Activated naive CD4-positive, alpha-beta T cell treated with anti-CD3 and anti-CD28 coated beads for 36 hours (primary cell): ENCODE data around the gene COQ5. TPM values are rescaled to one million over a fixed set of nuclear protein-coding genes. Genes with fewer than 3 reads are reported as not detected.

Source experiments
- CTCF ChIA-PET: fragments of 350-600 bp; sonication (Branson Sonifier 250); formaldehyde crosslinking; loops from one replicate; lab custom pipeline; 2021; ENCODE audit warnings: antibody characterized with exemption; lab: Charles Lee
- DNase-seq: peaks from one replicate; pipeline ENCODE4 v3.0.0-alpha.2; 2020
- H3K27ac Mint-ChIP-seq: one replicate; pipeline ENCODE4 v1.8.0; 2021; ENCODE audit warnings: mild to moderate bottlenecking, mixed read lengths
- H3K27me3 Mint-ChIP-seq: one replicate; pipeline ENCODE4 v1.8.0; 2021; ENCODE audit warnings: low read depth, mixed read lengths
- H3K36me3 Mint-ChIP-seq: one replicate; pipeline ENCODE4 v1.8.0; 2021; ENCODE audit warnings: low read depth, mixed read lengths
- H3K4me1 Mint-ChIP-seq: one replicate; pipeline ENCODE4 v1.8.0; 2021; ENCODE audit warnings: low read depth, mixed read lengths
- H3K4me3 Mint-ChIP-seq: one replicate; pipeline ENCODE4 v1.8.0; 2021; ENCODE audit warnings: mild to moderate bottlenecking, moderate library complexity, mixed read lengths
- H3K9me3 Mint-ChIP-seq: one replicate; pipeline ENCODE4 v1.8.0; 2021; ENCODE audit warnings: mixed read lengths
- intact Hi-C: fragments of 100-400 bp; cut with micrococcal nuclease; formaldehyde crosslinking; loops from one replicate; pipeline ENCODE4 v1.15.1; 2023
- total RNA-seq, 2 experiments: library from RNA; stranded (reverse); gene quantifications; one replicate each; pipeline ENCODE4 v1.2.3, GENCODE V29; 2021

The COQ5 gene, protein sequence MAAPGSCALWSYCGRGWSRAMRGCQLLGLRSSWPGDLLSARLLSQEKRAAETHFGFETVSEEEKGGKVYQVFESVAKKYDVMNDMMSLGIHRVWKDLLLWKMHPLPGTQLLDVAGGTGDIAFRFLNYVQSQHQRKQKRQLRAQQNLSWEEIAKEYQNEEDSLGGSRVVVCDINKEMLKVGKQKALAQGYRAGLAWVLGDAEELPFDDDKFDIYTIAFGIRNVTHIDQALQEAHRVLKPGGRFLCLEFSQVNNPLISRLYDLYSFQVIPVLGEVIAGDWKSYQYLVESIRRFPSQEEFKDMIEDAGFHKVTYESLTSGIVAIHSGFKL
- total RNA-seq: 10 to 100 TPM; 29.5 TPM

DNA sequence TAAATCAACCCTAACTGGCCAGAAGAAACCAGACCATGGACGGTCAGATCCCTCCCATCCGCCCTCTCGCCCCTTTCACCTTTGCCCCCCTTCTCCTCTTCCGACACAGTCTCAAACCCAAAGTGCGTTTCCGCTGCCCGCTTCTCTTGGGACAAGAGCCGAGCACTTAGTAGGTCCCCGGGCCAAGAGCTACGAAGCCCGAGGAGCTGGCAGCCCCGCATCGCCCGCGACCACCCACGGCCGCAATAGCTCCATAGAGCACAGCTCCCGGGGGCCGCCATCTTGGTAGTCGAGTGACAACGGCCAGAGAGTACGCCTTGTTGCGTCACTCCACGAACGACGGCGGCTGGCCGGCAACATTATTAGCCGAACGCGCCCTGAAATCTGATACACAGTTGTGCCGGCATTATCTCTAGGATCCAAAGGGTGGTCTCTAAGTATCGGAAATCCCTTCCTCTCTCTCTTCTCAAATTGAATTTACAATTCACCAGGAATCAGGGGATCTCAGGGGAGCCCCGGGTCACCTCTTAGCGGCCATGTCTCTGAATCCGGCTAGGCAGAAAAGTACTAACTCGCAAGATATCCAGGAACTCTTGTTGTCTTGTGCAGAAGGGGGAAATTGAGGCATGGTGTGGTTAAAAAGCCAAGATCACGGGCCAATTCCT is at the start of gene COQ5:
Gene COQ5, minus strand, starts transcription at position 298 of the 665 bp plus-strand sequence. Its CDS starts 17 bp downstream, at position 281.
- CTCF ChIA-PET: interaction anchor here (0.6 to 1.3 kb wide), 6 partner anchors 9 to 505 kb away, joined by 3 to 5 read pairs (median 3); no protein-coding TSS in a partner anchor
- H3K27me3 Mint-ChIP-seq: no peaks in the 10 kb centered on the region
- intact Hi-C loops: no loop called here
- peak within 1 kb of the TSS; percentile 99 for H3K27ac Mint-ChIP-seq
- H3K4me1 Mint-ChIP-seq: peaks cover 22% of the 10 kb centered on the region
- peaks cover 2% of the 10 kb centered on the region for H3K36me3 Mint-ChIP-seq
- no peaks in the 10 kb centered on the region for H3K9me3 Mint-ChIP-seq
- peak; percentile 93 for DNase-seq
- H3K4me3 Mint-ChIP-seq: peak within 1 kb of the TSS; percentile 100

DNA sequence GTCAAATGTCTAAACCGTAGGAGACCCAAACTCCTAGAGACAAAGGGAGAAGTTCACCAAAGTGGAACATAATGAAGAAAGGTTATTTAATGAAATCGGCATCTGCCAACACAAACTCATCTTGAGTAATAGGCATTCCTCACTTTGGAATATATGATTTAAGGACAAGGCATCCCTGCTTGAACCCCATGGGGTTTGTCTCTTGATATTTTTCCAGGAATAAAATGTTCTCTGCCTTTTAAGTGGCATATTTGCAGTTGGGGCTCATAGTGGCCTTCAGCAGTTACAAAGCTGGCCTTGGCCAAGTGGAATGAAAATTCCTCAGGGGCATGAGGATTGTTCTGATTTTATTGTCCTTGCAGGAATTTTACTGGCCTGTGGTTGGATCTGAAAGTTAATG is 45.1 kb upstream of the COQ5 start:
- Mint-ChIP-seq H3K36me3 (peaks cover 38% of the 10 kb centered on the region), H3K27me3 (no peaks in the 10 kb centered on the region), H3K4me3 (no peak overlapping the region), H3K4me1 (peaks cover under 1% of the 10 kb centered on the region), H3K9me3 (no peaks in the 10 kb centered on the region), H3K27ac (no peak overlapping the region)
- CTCF ChIA-PET: interaction anchor here (0.6 kb wide), 1 partner anchor 366 kb away, joined by 3 read pairs; no protein-coding TSS in a partner anchor
- intact Hi-C loops: no loop called here
- DNase-seq: no peak

DNA sequence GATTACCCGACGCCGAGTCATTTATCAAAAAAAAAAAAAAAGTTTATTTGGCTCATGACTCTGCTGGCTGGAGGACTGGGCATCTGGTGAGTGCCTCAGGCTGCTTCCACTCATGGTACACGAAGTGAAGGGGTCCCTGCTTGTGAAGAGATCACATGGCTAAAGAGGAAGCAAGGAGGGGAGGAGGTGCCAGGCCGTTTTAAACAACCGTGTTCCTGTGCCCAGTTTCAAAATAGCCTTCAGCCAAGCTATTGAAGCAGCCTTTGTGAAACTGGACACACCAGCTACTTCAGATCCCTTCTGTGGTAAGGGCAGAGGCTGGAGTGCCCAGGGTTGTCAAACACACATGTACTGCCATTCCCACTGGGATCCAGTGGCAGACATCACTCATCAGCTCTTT is 44.6 kb upstream of the COQ5 start:
- Mint-ChIP-seq H3K36me3 (peaks cover 37% of the 10 kb centered on the region), H3K4me3 (no peak overlapping the region)
- intact Hi-C loops: no loop called here

DNA sequence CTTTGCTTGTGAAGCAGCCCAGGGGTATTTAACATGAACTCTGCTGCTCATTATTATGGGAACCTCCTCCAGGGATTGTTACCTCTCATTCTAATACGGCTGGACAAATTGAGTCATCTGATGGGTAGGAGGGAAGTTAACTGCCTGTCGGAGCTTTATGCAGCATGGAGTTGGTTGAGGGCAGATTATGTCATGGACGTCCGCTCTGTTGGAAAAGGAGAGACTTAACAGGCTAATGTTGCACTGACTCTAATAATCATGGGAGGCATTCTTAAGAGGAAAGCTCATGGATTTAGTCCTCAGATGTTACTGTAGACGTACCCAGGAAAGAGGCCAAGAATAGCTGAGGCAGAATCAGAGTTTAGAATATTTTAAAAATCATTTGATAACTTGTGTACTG is 42.3 kb upstream of the COQ5 start:
- H3K9me3 Mint-ChIP-seq: no peaks in the 10 kb centered on the region
- H3K4me3 Mint-ChIP-seq: no peak overlapping the region
- no peaks in the 10 kb centered on the region for H3K27me3 Mint-ChIP-seq
- H3K36me3 Mint-ChIP-seq: peaks cover 33% of the 10 kb centered on the region
- no peaks in the 10 kb centered on the region for H3K4me1 Mint-ChIP-seq
- H3K27ac Mint-ChIP-seq: no peak overlapping the region
- CTCF ChIA-PET: interaction anchor here (1.0 to 2.5 kb wide), 2 partner anchors 10 to 75 kb away, joined by 3 to 8 read pairs; partner anchors contain the start of gene POP5
- no peak for DNase-seq
- intact Hi-C loops: no loop called here

More for the DNA sequence above, 44.6 kb upstream of the COQ5 start:
- no peak overlapping the region for H3K27ac Mint-ChIP-seq
- CTCF ChIA-PET: interaction anchor here (0.6 kb wide), 1 partner anchor 367 kb away, joined by 3 read pairs; no protein-coding TSS in a partner anchor
- H3K4me1 Mint-ChIP-seq: no peaks in the 10 kb centered on the region
- no peak for DNase-seq
- H3K27me3 Mint-ChIP-seq: no peaks in the 10 kb centered on the region
- H3K9me3 Mint-ChIP-seq: no peaks in the 10 kb centered on the region

DNA sequence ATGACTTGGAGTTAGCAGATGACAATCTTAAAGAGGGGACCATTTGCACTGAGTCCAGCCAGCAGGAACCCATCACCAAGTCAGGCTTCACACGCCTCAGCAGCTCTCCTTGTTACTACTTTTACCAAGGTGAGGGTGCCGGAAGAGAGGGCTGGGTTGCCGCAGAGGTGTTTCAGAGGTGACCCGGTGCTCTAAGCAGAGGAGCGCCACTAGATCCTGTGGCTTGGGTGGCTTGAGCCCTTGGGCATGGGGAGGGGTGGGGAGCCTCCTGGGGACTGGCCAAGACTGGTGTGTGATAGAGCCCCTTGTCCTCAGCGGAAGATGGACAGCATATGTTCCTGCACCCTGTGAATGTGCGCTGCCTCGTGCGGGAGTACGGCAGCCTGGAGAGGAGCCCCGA is 34.5 kb upstream of the COQ5 start:
- no peaks in the 10 kb centered on the region for H3K27me3 Mint-ChIP-seq
- intact Hi-C loops: no loop called here
- no peak overlapping the region for H3K4me3 Mint-ChIP-seq
- no peak for DNase-seq
- H3K4me1 Mint-ChIP-seq: no peaks in the 10 kb centered on the region
- CTCF ChIA-PET: no interaction called here
- H3K36me3 Mint-ChIP-seq: peaks cover 43% of the 10 kb centered on the region
- no peaks in the 10 kb centered on the region for H3K9me3 Mint-ChIP-seq
- H3K27ac Mint-ChIP-seq: no peak overlapping the region

DNA sequence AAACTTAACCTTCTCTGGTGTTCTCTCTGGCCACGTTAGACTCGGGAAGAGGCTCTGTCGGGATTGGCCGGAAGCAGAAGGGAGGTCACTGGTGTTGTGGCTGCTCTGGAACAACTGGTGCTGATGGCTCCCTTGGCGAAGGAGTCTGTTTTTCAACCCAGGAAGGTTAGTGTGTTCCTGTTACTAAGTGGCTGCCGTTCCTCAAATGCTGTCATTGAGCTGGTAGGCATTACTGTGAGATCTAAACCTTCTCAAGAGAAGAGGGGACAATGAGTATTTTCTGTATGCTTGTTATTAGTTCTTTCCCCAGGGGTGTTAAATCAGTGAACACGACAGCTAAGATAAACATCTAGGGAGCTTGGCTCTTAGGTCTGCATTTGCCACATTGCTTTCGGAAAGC is 33.9 kb upstream of the COQ5 start:
- H3K27ac Mint-ChIP-seq: no peak overlapping the region
- no peaks in the 10 kb centered on the region for H3K4me1 Mint-ChIP-seq
- no peaks in the 10 kb centered on the region for H3K9me3 Mint-ChIP-seq
- CTCF ChIA-PET: no interaction called here
- no peaks in the 10 kb centered on the region for H3K27me3 Mint-ChIP-seq
- H3K4me3 Mint-ChIP-seq: no peak overlapping the region
- intact Hi-C loops: no loop called here
- DNase-seq: no peak
- peaks cover 43% of the 10 kb centered on the region for H3K36me3 Mint-ChIP-seq

DNA sequence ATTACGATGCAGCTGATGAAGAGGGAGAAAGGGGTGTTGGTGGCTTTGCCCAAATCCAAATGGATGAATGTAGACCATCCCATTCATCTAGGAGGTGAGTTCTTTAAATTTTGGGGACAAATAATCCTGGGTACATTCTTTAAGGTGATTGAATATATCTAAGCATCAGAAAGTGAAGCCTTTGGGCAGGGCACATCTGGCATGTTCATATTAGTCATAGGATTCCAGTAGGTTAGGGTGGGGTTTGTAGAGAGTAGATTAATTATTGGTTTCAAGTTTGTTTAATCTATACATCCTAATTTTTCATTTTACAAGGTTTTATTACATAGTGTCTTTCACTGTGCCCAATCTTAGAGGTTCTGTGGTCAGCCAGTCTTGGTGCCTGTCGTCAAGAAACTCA is 28.6 kb upstream of the COQ5 start:
- Mint-ChIP-seq H3K27me3 (no peaks in the 10 kb centered on the region), H3K36me3 (peaks cover 25% of the 10 kb centered on the region), H3K4me3 (no peak overlapping the region), H3K27ac (no peak overlapping the region), H3K4me1 (no peaks in the 10 kb centered on the region), H3K9me3 (no peaks in the 10 kb centered on the region)
- intact Hi-C loops: no loop called here
- no peak for DNase-seq
- CTCF ChIA-PET: no interaction called here

DNA sequence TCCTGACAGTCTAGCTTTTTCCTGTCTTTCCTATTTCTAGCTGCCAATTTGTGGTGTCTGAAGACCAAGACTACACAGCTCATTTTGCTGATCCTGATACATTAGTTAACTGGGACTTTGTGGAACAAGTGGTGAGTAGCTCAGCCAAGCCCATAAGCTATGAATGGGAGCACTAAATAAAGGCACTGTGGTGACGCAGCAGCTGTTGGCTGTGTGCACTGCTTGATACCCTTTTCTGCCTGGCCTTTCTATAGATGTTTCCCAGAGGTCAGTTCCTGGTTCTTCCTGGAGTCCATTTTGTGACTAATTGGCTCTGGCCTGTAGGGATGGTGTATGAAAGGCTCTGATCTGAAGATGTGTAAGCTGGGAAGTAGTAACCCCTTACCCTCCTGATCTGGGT is 25.7 kb upstream of the COQ5 start:
- Mint-ChIP-seq H3K9me3 (no peaks in the 10 kb centered on the region), H3K27me3 (no peaks in the 10 kb centered on the region), H3K4me3 (no peak overlapping the region), H3K36me3 (peaks cover 18% of the 10 kb centered on the region), H3K27ac (no peak overlapping the region), H3K4me1 (peaks cover 2% of the 10 kb centered on the region)
- intact Hi-C loops: no loop called here
- no peak for DNase-seq
- CTCF ChIA-PET: no interaction called here

DNA sequence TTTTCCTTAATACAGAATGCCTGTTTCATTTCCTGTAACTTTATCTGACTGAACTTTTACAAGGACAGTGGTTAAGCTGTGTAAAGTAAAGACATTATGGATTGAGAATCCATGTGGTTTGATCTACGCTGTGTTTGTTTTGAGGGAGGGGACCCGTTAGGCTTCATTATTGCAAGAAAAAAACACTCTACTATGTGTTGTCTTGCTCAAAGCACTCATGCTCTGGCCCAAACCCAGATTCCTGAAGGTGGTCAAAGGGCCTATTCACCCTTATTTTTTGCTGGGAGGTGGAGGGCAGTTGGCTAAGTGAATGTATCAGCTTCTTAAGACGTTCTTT is 17.1 kb upstream of the COQ5 start:
- Mint-ChIP-seq H3K4me3 (no peak overlapping the region), H3K4me1 (peaks cover 30% of the 10 kb centered on the region), H3K36me3 (peaks cover 3% of the 10 kb centered on the region), H3K9me3 (no peaks in the 10 kb centered on the region), H3K27me3 (no peaks in the 10 kb centered on the region), H3K27ac (no peak overlapping the region)
- DNase-seq: no peak
- intact Hi-C loops: no loop called here
- CTCF ChIA-PET: no interaction called here

DNA sequence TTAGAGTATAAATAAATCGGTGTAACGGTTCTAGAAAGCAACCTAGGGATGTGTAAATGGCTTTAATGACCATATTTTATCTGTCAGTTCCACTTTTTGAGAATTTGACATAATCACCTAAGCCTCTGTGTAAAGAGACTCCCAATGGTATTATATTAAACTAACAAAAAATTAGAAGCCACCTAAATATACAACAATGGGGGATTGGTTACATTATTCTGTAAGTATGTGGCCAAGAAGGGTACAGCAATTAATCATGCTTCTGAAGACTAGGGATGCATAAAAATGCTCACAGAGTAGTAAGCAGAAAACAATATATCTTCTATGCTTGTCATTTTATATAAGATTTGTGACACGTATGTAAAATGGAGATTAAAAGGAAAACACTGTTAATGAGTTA is 15.7 kb upstream of the COQ5 start:
- Mint-ChIP-seq H3K9me3 (no peaks in the 10 kb centered on the region), H3K4me3 (no peak overlapping the region), H3K27me3 (no peaks in the 10 kb centered on the region), H3K36me3 (peaks cover 3% of the 10 kb centered on the region), H3K27ac (no peak overlapping the region), H3K4me1 (peaks cover 41% of the 10 kb centered on the region)
- CTCF ChIA-PET: interaction anchor here (0.6 kb wide), 2 partner anchors 17 to 105 kb away, joined by 3 read pairs; no protein-coding TSS in a partner anchor
- no peak for DNase-seq
- intact Hi-C loops: no loop called here

DNA sequence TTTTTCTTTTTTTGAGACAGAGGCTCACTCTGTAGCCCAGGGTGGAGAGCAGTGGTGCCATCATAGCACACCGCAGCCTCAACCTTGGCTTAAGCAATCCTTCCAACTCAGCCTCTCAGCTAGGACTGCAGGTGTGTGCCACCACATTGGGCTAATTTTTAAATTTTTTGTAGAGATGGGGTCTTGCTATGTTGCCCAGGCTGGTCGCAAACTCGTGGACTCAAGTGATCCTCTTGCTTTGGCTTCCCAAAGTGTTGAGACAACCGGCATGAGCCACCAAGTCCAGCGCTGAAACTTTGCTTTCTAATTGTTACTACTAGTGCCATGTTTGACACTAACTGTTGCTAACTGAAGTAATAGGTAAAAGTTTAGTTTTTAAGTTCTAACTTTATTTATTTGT is 13.2 kb upstream of the COQ5 start:
- no peaks in the 10 kb centered on the region for H3K9me3 Mint-ChIP-seq
- CTCF ChIA-PET: interaction anchor here (1.5 kb wide), 1 partner anchor 41 kb away, joined by 5 read pairs; no protein-coding TSS in a partner anchor
- no peak for DNase-seq
- H3K4me3 Mint-ChIP-seq: no peak overlapping the region
- intact Hi-C loops: no loop called here
- H3K27me3 Mint-ChIP-seq: no peaks in the 10 kb centered on the region
- peaks cover 21% of the 10 kb centered on the region for H3K36me3 Mint-ChIP-seq
- H3K27ac Mint-ChIP-seq: no peak overlapping the region
- peaks cover 66% of the 10 kb centered on the region for H3K4me1 Mint-ChIP-seq

DNA sequence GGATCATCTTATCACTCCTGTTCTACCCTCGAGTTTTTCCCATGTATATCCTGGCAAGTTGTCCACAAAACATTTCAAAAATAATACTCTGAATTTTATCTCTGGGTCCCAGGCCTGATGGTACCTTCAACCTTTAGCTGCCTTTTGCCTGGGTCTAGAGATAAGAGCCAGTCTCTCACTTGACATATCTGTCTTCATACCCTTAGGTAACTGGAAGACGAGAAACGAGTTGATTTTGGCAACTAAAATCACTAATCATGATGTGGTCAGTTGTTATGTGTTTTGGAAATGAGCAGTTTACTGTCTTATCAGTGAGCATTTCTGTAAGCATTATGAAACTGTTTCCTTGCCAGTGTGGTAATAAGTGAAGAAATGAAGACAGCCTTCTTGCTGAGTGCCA is 11.5 kb upstream of the COQ5 start:
- Mint-ChIP-seq H3K9me3 (no peaks in the 10 kb centered on the region), H3K27me3 (no peaks in the 10 kb centered on the region), H3K4me3 (no peak overlapping the region), H3K36me3 (peaks cover 24% of the 10 kb centered on the region), H3K4me1 (peaks cover 72% of the 10 kb centered on the region), H3K27ac (peak overlapping the region; percentile 5)
- intact Hi-C loops: no loop called here
- no peak for DNase-seq
- CTCF ChIA-PET: interaction anchor here (1.0 to 1.1 kb wide), 2 partner anchors 21 to 71 kb away, joined by 3 read pairs; no protein-coding TSS in a partner anchor
